ENCODE measurements around the gene MMAB.

MMAB gene

GRCh38 chr12:109545826-109546225 is 27.5 kb downstream of the MMAB start:
- no peak for TF ChIP-seq CTCF (conservative IDR thresholded peaks at IDR 0.05)
- no peak for TF ChIP-seq ZFX (IDR thresholded peaks at IDR 0.05)
- peak overlapping the region; percentile 35; the same call in 1 of the 2 replicates for H3K27ac ChIP-seq

DNA sequence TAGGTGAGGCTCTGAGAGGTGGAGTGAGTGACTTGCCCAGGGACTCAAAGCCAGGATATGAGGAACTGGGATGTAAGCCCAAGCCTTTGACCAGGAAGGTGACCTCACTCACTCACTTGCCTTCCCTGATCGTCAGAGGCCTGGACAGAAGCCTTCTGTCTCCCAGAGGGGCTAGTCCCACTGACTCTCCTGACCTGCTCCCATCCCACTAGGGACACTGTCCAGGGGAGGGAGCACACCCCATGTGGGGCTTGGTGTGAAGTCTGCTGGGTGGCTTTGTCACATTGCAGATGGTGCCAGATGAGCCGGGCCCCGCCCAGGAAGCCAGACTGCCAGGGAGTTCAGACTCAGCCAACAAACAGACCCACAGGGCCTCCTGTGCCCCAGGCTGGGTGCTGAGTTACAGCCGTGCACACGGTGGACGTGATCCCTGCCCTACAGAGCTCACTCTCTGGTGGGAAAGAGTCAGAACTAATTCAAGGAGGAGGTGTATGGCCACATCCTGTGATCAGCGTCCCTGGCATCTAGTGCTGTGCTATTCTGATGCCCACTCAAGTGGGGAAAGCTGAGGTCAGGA is 28.3 kb downstream of the MMAB start:
- H3K27ac ChIP-seq = peak overlapping the region; percentile 35

GRCh38 chr12:109542876-109543275 is 30.4 kb downstream of the MMAB start:
- H3K27ac ChIP-seq = no peak overlapping the region
- TF ChIP-seq CTCF (conservative IDR thresholded peaks at IDR 0.05) = no peak
- TF ChIP-seq ZFX (IDR thresholded peaks at IDR 0.05) = no peak

More for the DNA sequence above, 28.3 kb downstream of the MMAB start:
- TF ChIP-seq CTCF (conservative IDR thresholded peaks at IDR 0.05) (no peak), ZFX (IDR thresholded peaks at IDR 0.05) (no peak)

GRCh38 chr12:109542014-109542413 is 31.3 kb downstream of the MMAB start:
- TF ChIP-seq CTCF (conservative IDR thresholded peaks at IDR 0.05) = no peak
- TF ChIP-seq ZFX (IDR thresholded peaks at IDR 0.05) = no peak
- H3K27ac ChIP-seq = no peak overlapping the region

DNA sequence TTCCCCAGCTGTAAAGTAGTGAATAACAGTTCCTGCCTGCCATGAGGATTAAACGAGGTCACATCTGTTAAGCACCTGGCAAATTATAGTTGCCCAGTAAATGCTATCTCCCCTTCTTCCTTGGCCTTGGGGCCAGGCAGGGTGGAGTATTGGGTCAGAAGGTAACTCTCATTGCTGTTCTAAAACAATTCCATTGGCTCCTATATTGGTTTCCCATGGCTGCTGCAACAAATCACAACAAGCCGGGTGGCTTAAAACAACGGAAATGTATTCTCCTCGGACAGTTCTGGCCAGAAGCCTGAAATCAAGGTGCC is 31.9 kb downstream of the MMAB start:
- H3K27ac ChIP-seq = no peak overlapping the region
- TF ChIP-seq ZFX (IDR thresholded peaks at IDR 0.05) (no peak), CTCF (conservative IDR thresholded peaks at IDR 0.05) (no peak)

- no peak for TF ChIP-seq CTCF (conservative IDR thresholded peaks at IDR 0.05)
- TF ChIP-seq ZFX (IDR thresholded peaks at IDR 0.05) = no peak
Measured at GRCh38 chr12:109540526-109541412, 32.5 kb downstream of the MMAB start.

GRCh38 chr12:109539508-109539907 is 33.8 kb downstream of the MMAB start:
- H3K27ac ChIP-seq = no peak overlapping the region
- TF ChIP-seq CTCF (conservative IDR thresholded peaks at IDR 0.05) = no peak
- no peak for TF ChIP-seq ZFX (IDR thresholded peaks at IDR 0.05)

More at GRCh38 chr12:109540526-109541412, 32.5 kb downstream of the MMAB start:
- H3K27ac ChIP-seq = no peak overlapping the region
